HCT116 (cell line): ENCODE results near the gene SCARF1. TPM values are rescaled to one million over a fixed set of nuclear protein-coding genes. Genes with fewer than 3 reads are reported as not detected.
A peak's percentile ranks its signal among the peaks of the same experiment; 100 is the strongest.

Source experiments
- ATAC-seq: fragments of 200-7000 bp; cut with Tn5 transposase; 2 replicates; pipeline ENCODE4 v1.9.1; 2020; ENCODE audit warnings: mild to moderate bottlenecking, moderate library complexity
- BruUV-seq: library from RNA; stranded (reverse); fragments of 400-500 nt; replicated peaks from 2 replicates; lab custom pipeline; 2021; lab: Mats Ljungman, UMichigan
- CTCF ChIA-PET: fragments of 300-600 bp; sonication (Branson Sonifier 250); formaldehyde crosslinking; loops from one replicate; lab custom pipeline; 2021; ENCODE audit warnings: antibody characterized with exemption; lab: Charles Lee
- POLR2A ChIA-PET: fragments of 300-600, 350-600 bp; sonication (Branson Sonifier 250); formaldehyde crosslinking; loops from one replicate; lab custom pipeline; 2021; ENCODE audit warnings: antibody characterized with exemption; lab: Charles Lee
- RAD21 ChIA-PET, 2 experiments: fragments of 300-600 bp; sonication (Branson Sonifier 250); formaldehyde crosslinking; loops; one replicate each; lab custom pipeline; 2023; ENCODE audit warnings: low total read pairs in 2 of 2; ENCODE audit not compliant: uncharacterized antibody in 2 of 2, unreplicated experiment in 2 of 2, low non-redundant PET in 1 of 2; lab: Charles Lee
- DNase-seq: peaks from one replicate; pipeline ENCODE4 v3.0.0-alpha.2; 2010; ENCODE audit warnings: low read depth, low spot score
- H2AFZ ChIP-seq: fragments of 200-600 bp; shearing (Covaris generic), sonication (generic); 2 replicates; pipeline ENCODE4 v1.6.1; 2017; ENCODE audit warnings: low read depth, mixed run types, mixed read lengths, antibody characterized with exemption, low read length; ENCODE audit not compliant: poor library complexity, severe bottlenecking
- H3K27ac ChIP-seq: 2 replicates; pipeline ENCODE4 v1.5.1; 2012; ENCODE audit warnings: low read depth, low read length
- H3K27me3 ChIP-seq: fragments of 200-600 bp; sonication (generic); 2 replicates; pipeline ENCODE4 v1.6.1; 2016; ENCODE audit warnings: mixed run types, low read length, mixed read lengths; ENCODE audit not compliant: insufficient read depth
- H3K36me3 ChIP-seq, 2 experiments: fragments of 200-500 bp in 1 of 2; fragments of 200-600 bp in 1 of 2; sonication (Bioruptor generic) in 1 of 2; sonication (generic) in 1 of 2; 2 replicates each; pipeline versions ENCODE4 v1.5.1 to v1.6.1; 2014 to 2016; ENCODE audit warnings: low read length in 2 of 2, inconsistent platforms in 1 of 2, mixed read lengths in 1 of 2, mixed run types in 1 of 2; ENCODE audit not compliant: insufficient read depth in 2 of 2, control insufficient read depth in 1 of 2
- H3K4me1 ChIP-seq, 2 experiments: fragments of 200-600 bp in 1 of 2; sonication (generic) in 1 of 2; 2 replicates each; pipeline versions ENCODE4 v1.5.1 to v1.6.1; 2012 to 2017; ENCODE audit warnings: low read length in 2 of 2, inconsistent platforms in 1 of 2, mild to moderate bottlenecking in 1 of 2, mixed read lengths in 1 of 2, mixed run types in 1 of 2, moderate library complexity in 1 of 2; ENCODE audit not compliant: insufficient read depth in 2 of 2, control insufficient read depth in 1 of 2
- H3K4me2 ChIP-seq: fragments of 200-600 bp; sonication (generic); 2 replicates; pipeline ENCODE4 v1.6.1; 2017; ENCODE audit warnings: mixed run types, low read length, mixed read lengths
- H3K4me3 ChIP-seq, 2 experiments: fragments of 200-600 bp in 1 of 2; sonication (generic) in 1 of 2; replicated peaks in 1 of 2; 2 replicates each; pipeline ENCODE4 v1.5.1; 2011 to 2016; ENCODE audit warnings: low read length in 2 of 2, control low read depth in 1 of 2, low read depth in 1 of 2, mild to moderate bottlenecking in 1 of 2, mixed read lengths in 1 of 2, mixed run types in 1 of 2
- H3K79me2 ChIP-seq: fragments of 200-600 bp; sonication (generic); 2 replicates; pipeline ENCODE4 v1.6.1; 2017; ENCODE audit warnings: mild to moderate bottlenecking, mixed run types, low read length, moderate library complexity, mixed read lengths; ENCODE audit not compliant: insufficient read depth
- H3K9ac ChIP-seq: fragments of 200-600 bp; sonication (generic); 2 replicates; pipeline ENCODE4 v1.6.1; 2016; ENCODE audit warnings: low read length, mixed read lengths
- H3K9me2 ChIP-seq: fragments of 200-600 bp; sonication (generic), shearing (Covaris generic); 2 replicates; pipeline ENCODE4 v1.6.1; 2017; ENCODE audit warnings: mixed run types, mild to moderate bottlenecking, moderate library complexity; ENCODE audit not compliant: insufficient read depth
- H3K9me3 ChIP-seq, 2 experiments: fragments of 200-500 bp in 1 of 2; fragments of 200-600 bp in 1 of 2; sonication (Bioruptor generic) in 1 of 2; sonication (generic) in 1 of 2; 2 replicates each; pipeline ENCODE4 v1.6.1; 2014 to 2017; ENCODE audit warnings: low read length in 2 of 2, mixed read lengths in 2 of 2, inconsistent platforms in 1 of 2, low read depth in 1 of 2, mild to moderate bottlenecking in 1 of 2, mixed run types in 1 of 2, moderate library complexity in 1 of 2; ENCODE audit not compliant: control insufficient read depth in 1 of 2, insufficient read depth in 1 of 2
- H4K20me1 ChIP-seq: fragments of 200-600 bp; sonication (generic), shearing (Covaris generic); 2 replicates; pipeline ENCODE4 v1.6.1; 2017; ENCODE audit warnings: mixed run types, mild to moderate bottlenecking, moderate library complexity; ENCODE audit not compliant: insufficient read depth
- CEBPB ChIP-seq: IDR thresholded peaks from 2 replicates; pipeline ENCODE4 v1.6.1; 2012; ENCODE audit warnings: low read depth
- EZH2 ChIP-seq: fragments of 200-600 bp; sonication (generic); IDR thresholded peaks from 2 replicates; pipeline ENCODE4 v1.6.1; 2017; ENCODE audit warnings: antibody characterized with exemption, mixed run types
- EZH2phosphoT487 ChIP-seq: fragments of 200-600 bp; IDR thresholded peaks from 2 replicates; pipeline ENCODE4 v1.6.1; 2018; ENCODE audit warnings: antibody characterized with exemption, borderline replicate concordance
- FOSL1 ChIP-seq: IDR thresholded peaks from 2 replicates; pipeline ENCODE4 v1.6.1; 2012; ENCODE audit warnings: low read depth
- JUND ChIP-seq: IDR thresholded peaks from 2 replicates; pipeline ENCODE4 v1.6.1; 2012
- POLR2A ChIP-seq: IDR thresholded peaks from 2 replicates; pipeline ENCODE4 v1.7.0; 2011; ENCODE audit warnings: borderline replicate concordance; ENCODE audit not compliant: insufficient read depth, insufficient read length; ENCODE audit errors: extremely low read depth
- POLR2AphosphoS5 ChIP-seq: IDR thresholded peaks from 2 replicates; pipeline ENCODE4 v1.6.1; 2011; ENCODE audit warnings: mild to moderate bottlenecking, low read depth, low read length, moderate library complexity
- SP1 ChIP-seq: IDR thresholded peaks from 2 replicates; pipeline ENCODE4 v1.6.1; 2012; ENCODE audit warnings: low read depth
- YY1 ChIP-seq: IDR thresholded peaks from 2 replicates; pipeline ENCODE4 v1.6.1; 2011; ENCODE audit warnings: low read length, low read depth, moderate library complexity, mild to moderate bottlenecking; ENCODE audit not compliant: insufficient replicate concordance; ENCODE audit errors: extremely low read depth
- intact Hi-C: fragments of 100-400 bp; cut with micrococcal nuclease; formaldehyde crosslinking; loops from 2 replicates; pipeline ENCODE4 v1.10.0; 2022
- total RNA-seq: library from RNA; stranded (reverse); gene quantifications from one replicate; pipeline ENCODE4 v1.2.1, GENCODE V29; 2021; ENCODE audit not compliant: unreplicated experiment
- TF ChIP-seq, protein P1 (sequence below): IDR thresholded peaks from 2 replicates; pipeline ENCODE4 v1.6.1; 2012; ENCODE audit warnings: low read depth
- TF ChIP-seq, protein P2 (sequence below): IDR thresholded peaks from 2 replicates; pipeline ENCODE4 v1.6.1; 2011; ENCODE audit warnings: mild to moderate bottlenecking, low read length, moderate library complexity; ENCODE audit not compliant: insufficient replicate concordance; ENCODE audit errors: extremely low read depth
- TF ChIP-seq, protein P3 (sequence below): IDR thresholded peaks from 2 replicates; pipeline ENCODE4 v1.6.1; 2012
- TF ChIP-seq, protein P4 (sequence below): IDR thresholded peaks from 2 replicates; pipeline ENCODE4 v1.6.1; 2012

Gene SCARF1
- total RNA-seq, 1 experiment from 2014 or later: 2.2 TPM

DNA sequence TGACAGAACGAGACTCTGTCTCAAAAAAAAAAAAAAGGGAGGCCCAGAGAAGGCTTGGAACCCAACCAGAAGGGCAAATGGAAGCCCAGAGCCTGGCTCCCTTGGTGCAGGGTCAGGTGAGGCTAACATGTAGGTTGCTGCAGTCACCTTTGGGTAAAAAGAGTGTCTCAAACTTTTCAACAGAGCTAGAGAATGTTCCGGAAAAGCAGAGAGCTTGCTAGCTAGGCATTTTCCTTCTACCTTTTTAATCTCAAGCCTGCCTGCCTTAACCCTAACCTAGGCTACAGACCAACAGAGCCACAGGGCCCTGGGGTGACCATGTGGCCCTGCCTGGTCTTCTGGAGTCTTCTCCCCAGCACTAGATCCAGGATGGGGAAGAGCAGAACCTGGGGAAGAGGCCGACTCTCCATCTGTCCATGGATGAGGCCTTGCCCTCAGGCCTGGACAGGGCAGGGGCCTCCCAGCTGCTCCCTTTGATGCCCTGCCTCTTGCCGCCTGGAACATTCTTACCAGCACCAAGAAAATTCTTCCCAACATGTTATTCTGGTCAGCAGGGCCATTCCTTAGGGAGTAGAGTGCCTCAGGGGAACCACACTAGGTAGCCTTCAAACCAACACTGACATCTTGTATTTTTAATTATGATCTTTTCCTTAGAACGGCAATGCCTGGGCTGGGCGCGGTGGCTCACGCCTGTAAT lies 47.0 kb downstream of the SCARF1 start:
- Histone ChIP-seq H3K4me1 (peaks cover 7 to 23% of the 10 kb centered on the region in 2 experiments), H3K9ac (no peak overlapping the region), H3K9me3 (peaks cover 5 to 12% of the 10 kb centered on the region in 2 experiments; a peak in 2 of 4 replicates), H3K36me3 (no peaks in the 10 kb centered on the region), H3K27me3 (no peaks in the 10 kb centered on the region), H3K4me2 (no peak overlapping the region), H3K4me3 (no peak overlapping the region), H3K79me2 (no peaks in the 10 kb centered on the region), H3K9me2 (no peaks in the 10 kb centered on the region), H3K27ac (no peak overlapping the region), H4K20me1 (no peaks in the 10 kb centered on the region), H2AFZ (no peak overlapping the region)
- ATAC-seq: no peak
- ChIA-PET RAD21 (no interaction called here), POLR2A (no interaction called here), CTCF (interaction anchor here (0.6 to 1.5 kb wide), 2 partner anchors 24 to 304 kb away, joined by 3 to 5 read pairs; no protein-coding TSS in a partner anchor)
- no TSS peak for BruUV-seq
- no peak for TF ChIP-seq FOSL1
- TF ChIP-seq, protein P1, sequence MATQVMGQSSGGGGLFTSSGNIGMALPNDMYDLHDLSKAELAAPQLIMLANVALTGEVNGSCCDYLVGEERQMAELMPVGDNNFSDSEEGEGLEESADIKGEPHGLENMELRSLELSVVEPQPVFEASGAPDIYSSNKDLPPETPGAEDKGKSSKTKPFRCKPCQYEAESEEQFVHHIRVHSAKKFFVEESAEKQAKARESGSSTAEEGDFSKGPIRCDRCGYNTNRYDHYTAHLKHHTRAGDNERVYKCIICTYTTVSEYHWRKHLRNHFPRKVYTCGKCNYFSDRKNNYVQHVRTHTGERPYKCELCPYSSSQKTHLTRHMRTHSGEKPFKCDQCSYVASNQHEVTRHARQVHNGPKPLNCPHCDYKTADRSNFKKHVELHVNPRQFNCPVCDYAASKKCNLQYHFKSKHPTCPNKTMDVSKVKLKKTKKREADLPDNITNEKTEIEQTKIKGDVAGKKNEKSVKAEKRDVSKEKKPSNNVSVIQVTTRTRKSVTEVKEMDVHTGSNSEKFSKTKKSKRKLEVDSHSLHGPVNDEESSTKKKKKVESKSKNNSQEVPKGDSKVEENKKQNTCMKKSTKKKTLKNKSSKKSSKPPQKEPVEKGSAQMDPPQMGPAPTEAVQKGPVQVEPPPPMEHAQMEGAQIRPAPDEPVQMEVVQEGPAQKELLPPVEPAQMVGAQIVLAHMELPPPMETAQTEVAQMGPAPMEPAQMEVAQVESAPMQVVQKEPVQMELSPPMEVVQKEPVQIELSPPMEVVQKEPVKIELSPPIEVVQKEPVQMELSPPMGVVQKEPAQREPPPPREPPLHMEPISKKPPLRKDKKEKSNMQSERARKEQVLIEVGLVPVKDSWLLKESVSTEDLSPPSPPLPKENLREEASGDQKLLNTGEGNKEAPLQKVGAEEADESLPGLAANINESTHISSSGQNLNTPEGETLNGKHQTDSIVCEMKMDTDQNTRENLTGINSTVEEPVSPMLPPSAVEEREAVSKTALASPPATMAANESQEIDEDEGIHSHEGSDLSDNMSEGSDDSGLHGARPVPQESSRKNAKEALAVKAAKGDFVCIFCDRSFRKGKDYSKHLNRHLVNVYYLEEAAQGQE: no peak
- DNase-seq: no peak
- intact Hi-C loops: no loop called here

DNA sequence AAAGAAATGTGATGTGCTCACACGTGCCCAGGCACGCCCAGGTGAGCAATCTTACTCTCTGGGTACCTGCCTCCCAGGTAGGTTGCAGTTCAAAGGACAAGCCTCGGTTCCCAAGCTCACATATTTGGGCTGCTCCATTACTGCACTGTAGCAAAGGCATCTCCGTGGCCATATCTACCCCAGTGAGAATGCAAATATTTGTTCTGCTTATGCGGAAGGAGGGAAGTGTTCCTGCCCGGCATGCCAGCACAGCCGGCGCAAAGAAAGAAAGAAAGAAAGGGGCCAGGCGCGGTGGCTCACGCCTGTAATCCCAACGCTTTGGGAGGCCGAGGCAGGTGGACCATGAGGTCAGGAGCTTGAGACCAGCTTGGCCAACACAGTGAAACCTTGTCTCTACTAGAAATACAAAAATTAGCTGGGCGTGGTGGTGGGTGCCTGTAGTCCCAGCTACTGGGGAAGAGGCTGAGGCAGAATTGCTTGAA lies 47.6 kb downstream of the SCARF1 start:
- no peak for TF ChIP-seq POLR2A
- no peak for TF ChIP-seq JUND
- TF ChIP-seq, protein P2, sequence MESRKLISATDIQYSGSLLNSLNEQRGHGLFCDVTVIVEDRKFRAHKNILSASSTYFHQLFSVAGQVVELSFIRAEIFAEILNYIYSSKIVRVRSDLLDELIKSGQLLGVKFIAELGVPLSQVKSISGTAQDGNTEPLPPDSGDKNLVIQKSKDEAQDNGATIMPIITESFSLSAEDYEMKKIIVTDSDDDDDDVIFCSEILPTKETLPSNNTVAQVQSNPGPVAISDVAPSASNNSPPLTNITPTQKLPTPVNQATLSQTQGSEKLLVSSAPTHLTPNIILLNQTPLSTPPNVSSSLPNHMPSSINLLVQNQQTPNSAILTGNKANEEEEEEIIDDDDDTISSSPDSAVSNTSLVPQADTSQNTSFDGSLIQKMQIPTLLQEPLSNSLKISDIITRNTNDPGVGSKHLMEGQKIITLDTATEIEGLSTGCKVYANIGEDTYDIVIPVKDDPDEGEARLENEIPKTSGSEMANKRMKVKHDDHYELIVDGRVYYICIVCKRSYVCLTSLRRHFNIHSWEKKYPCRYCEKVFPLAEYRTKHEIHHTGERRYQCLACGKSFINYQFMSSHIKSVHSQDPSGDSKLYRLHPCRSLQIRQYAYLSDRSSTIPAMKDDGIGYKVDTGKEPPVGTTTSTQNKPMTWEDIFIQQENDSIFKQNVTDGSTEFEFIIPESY: no peak
- no peak for TF ChIP-seq YY1
- no peak for TF ChIP-seq CEBPB
- TF ChIP-seq EZH2phosphoT487: no peak
- no peak for TF ChIP-seq SP1
- TF ChIP-seq, protein P3, sequence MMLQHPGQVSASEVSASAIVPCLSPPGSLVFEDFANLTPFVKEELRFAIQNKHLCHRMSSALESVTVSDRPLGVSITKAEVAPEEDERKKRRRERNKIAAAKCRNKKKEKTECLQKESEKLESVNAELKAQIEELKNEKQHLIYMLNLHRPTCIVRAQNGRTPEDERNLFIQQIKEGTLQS: no peak
- TF ChIP-seq POLR2AphosphoS5: no peak
- TF ChIP-seq, protein P4, sequence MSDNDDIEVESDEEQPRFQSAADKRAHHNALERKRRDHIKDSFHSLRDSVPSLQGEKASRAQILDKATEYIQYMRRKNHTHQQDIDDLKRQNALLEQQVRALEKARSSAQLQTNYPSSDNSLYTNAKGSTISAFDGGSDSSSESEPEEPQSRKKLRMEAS: no peak
- TF ChIP-seq EZH2: no peak
- TF ChIP-seq, all 23 proteins: peak for 0
- DNase-seq (no peak), ATAC-seq (no peak)
- ChIA-PET POLR2A (no interaction called here), CTCF (interaction anchor here (1.5 kb wide), 1 partner anchor 24 kb away, joined by 5 read pairs; no protein-coding TSS in a partner anchor), RAD21 (no interaction called here)
- Histone ChIP-seq H3K9me3 (peaks cover 5 to 12% of the 10 kb centered on the region in 2 experiments; a peak in 2 of 4 replicates), H3K27ac (no peak overlapping the region), H3K9me2 (no peaks in the 10 kb centered on the region), H3K4me1 (peaks cover 11 to 29% of the 10 kb centered on the region in 2 experiments), H3K4me3 (no peak overlapping the region), H3K27me3 (no peaks in the 10 kb centered on the region), H4K20me1 (no peaks in the 10 kb centered on the region), H3K79me2 (no peaks in the 10 kb centered on the region), H2AFZ (no peak overlapping the region), H3K36me3 (no peaks in the 10 kb centered on the region), H3K4me2 (peak overlapping the region; percentile 22; the same call in 1 of the 2 replicates), H3K9ac (no peak overlapping the region)
- intact Hi-C loops: no loop called here
- BruUV-seq: no TSS peak
